AG04449 (cell line): ENCODE results near the gene MPP1.

Experiments
- CTCF ChIA-PET: fragments of 350-600 bp; formaldehyde crosslinking; extraction: SDS; loops from one replicate; lab custom pipeline; 2021; ENCODE audit warnings: antibody characterized with exemption; lab: Yijun Ruan, JAX
- POLR2A ChIA-PET: fragments of 400-600, 350-600 bp; formaldehyde crosslinking; extraction: SDS; loops from one replicate; lab custom pipeline; 2020; ENCODE audit warnings: antibody characterized with exemption, inconsistent platforms; lab: Yijun Ruan, JAX
- DNase-seq: peaks from one replicate; pipeline ENCODE4 v3.0.0-alpha.2; 2010; ENCODE audit warnings: low read depth, low spot score
- H3K4me3 ChIP-seq: 2 replicates; pipeline ENCODE4 v1.5.1; 2011; ENCODE audit warnings: low read depth, mild to moderate bottlenecking, control low read depth, low read length
- CTCF ChIP-seq: IDR thresholded peaks from one replicate; pipeline ENCODE4 v1.5.1; 2011; ENCODE audit warnings: mild to moderate bottlenecking, moderate library complexity, low read length, control low read depth, inconsistent platforms; ENCODE audit not compliant: insufficient read depth; ENCODE audit errors: missing control alignments

The MPP1 gene

GRCh38 chrX:154804261-154804956, 876 bp downstream of the MPP1 start:
- POLR2A ChIA-PET = interaction anchor here (1.8 kb wide), 1 partner anchor 41 kb away, joined by 7 read pairs; no protein-coding TSS in a partner anchor

GRCh38 chrX:154802947-154803346, 2.3 kb downstream of the MPP1 start:
- ChIA-PET POLR2A (no interaction called here), CTCF (no interaction called here)
- no peak overlapping the region for H3K4me3 ChIP-seq
- no peak for DNase-seq
- no peak for TF ChIP-seq CTCF

More at GRCh38 chrX:154804261-154804956, 876 bp downstream of the MPP1 start:
- DNase-seq = no peak
- CTCF ChIA-PET = interaction anchor here (1.0 kb wide), 1 partner anchor 56 kb away, joined by 3 read pairs; no protein-coding TSS in a partner anchor
- TF ChIP-seq CTCF = no peak
- peak overlapping the region; percentile 69 for H3K4me3 ChIP-seq

- CTCF ChIA-PET = no interaction called here
- no peak for TF ChIP-seq CTCF
- H3K4me3 ChIP-seq = no peak overlapping the region
- DNase-seq = no peak
- POLR2A ChIA-PET = no interaction called here
These were observed 4.6 kb downstream of the MPP1 start for GRCh38 chrX:154800478-154801210.

GRCh38 chrX:154799556-154800348, 5.5 kb downstream of the MPP1 start:
- no peak for DNase-seq
- ChIA-PET CTCF (no interaction called here), POLR2A (no interaction called here)
- no peak for TF ChIP-seq CTCF
- no peak overlapping the region for H3K4me3 ChIP-seq

- ChIA-PET POLR2A (no interaction called here), CTCF (no interaction called here)
- TF ChIP-seq CTCF = no peak
- DNase-seq = no peak
- H3K4me3 ChIP-seq = no peak overlapping the region
These were observed 8.3 kb downstream of the MPP1 start for GRCh38 chrX:154797006-154797405.
